HepG2 (cell line): Measurements from ENCODE around the gene FGFBP1. TPM values are rescaled to one million over a fixed set of nuclear protein-coding genes. Genes with fewer than 3 reads are reported as not detected.

Experiments used
- ATAC-seq: fragments of 200-7000 bp; cut with Tn5 transposase; 3 replicates; pipeline ENCODE4 v1.9.1; 2020; ENCODE audit warnings: mild to moderate bottlenecking, moderate library complexity
- BruUV-seq: library from RNA; stranded (reverse); fragments of 400-500 nt; replicated peaks from 2 replicates; lab custom pipeline; 2021; lab: Mats Ljungman, UMichigan
- CTCF ChIA-PET: fragments of 300-600 bp; formaldehyde crosslinking; extraction: SDS; loops from one replicate; lab custom pipeline; 2021; ENCODE audit warnings: low total read pairs, inconsistent platforms, low intra/inter-chr PET ratio; lab: Yijun Ruan, JAX
- POLR2A ChIA-PET: fragments of 350-600 bp; sonication (Branson Sonifier 250); formaldehyde crosslinking; loops from one replicate; lab custom pipeline; 2020; ENCODE audit warnings: antibody characterized with exemption, inconsistent platforms; lab: Yijun Ruan, JAX
- DNase-seq: peaks from one replicate; pipeline ENCODE4 v3.0.0-alpha.2; 2015; ENCODE audit warnings: low spot score
- FAIRE-seq: peaks from 3 replicates; lab custom pipeline; 2011; peaks lifted over from hg19 to GRCh38; lab: Jason Lieb, UNC
- H2AFZ ChIP-seq: one replicate; pipeline ENCODE4 v1.6.1; 2011; ENCODE audit warnings: low read length, inconsistent platforms
- H3K27ac ChIP-seq: fragments of 300-600 bp; 3 replicates; pipeline ENCODE4 v1.8.0; 2011; ENCODE audit warnings: mixed run types, mild to moderate bottlenecking, mixed read lengths, low read length, inconsistent platforms; ENCODE audit not compliant: insufficient read depth; ENCODE audit errors: extremely low read length
- H3K27me3 ChIP-seq, 2 experiments: fragments of 200-600 bp in 1 of 2; 2 replicates in 1 of 2; 3 replicates in 1 of 2; pipeline versions ENCODE4 v1.6.0 to v1.8.0; 2011; ENCODE audit warnings: low read length in 2 of 2, mild to moderate bottlenecking in 2 of 2, moderate library complexity in 2 of 2, inconsistent platforms in 1 of 2; ENCODE audit not compliant: insufficient read depth in 2 of 2, control insufficient read depth in 1 of 2
- H3K36me3 ChIP-seq, 2 experiments: fragments of 200-600 bp in 1 of 2; replicated peaks in 1 of 2; 2 replicates in 1 of 2; 3 replicates in 1 of 2; pipeline versions ENCODE4 v1.5.1 to v1.8.0; 2011; ENCODE audit warnings: low read length in 2 of 2, inconsistent platforms in 1 of 2; ENCODE audit not compliant: insufficient read depth in 2 of 2, control insufficient read depth in 1 of 2
- H3K4me1 ChIP-seq: 2 replicates; pipeline ENCODE4 v1.5.1; 2012; ENCODE audit warnings: low read length, inconsistent platforms; ENCODE audit not compliant: insufficient read depth
- H3K4me2 ChIP-seq: 2 replicates; pipeline ENCODE4 v1.6.0; 2011; ENCODE audit warnings: low read depth, low read length, inconsistent platforms
- H3K4me3 ChIP-seq, 3 experiments: fragments of 200-600 bp in 1 of 3; sonication (generic), shearing (Covaris generic) in 1 of 3; replicated peaks in 1 of 3; 2 replicates each; pipeline ENCODE4 v1.5.1; 2011 to 2016; ENCODE audit warnings: low read length in 3 of 3, inconsistent platforms in 2 of 3, low read depth in 2 of 3, mild to moderate bottlenecking in 2 of 3, control low read depth in 1 of 3, mixed read lengths in 1 of 3; ENCODE audit not compliant: insufficient read depth in 1 of 3
- H3K79me2 ChIP-seq: one replicate; pipeline ENCODE4 v1.6.1; 2011; ENCODE audit warnings: low read length, inconsistent platforms; ENCODE audit not compliant: insufficient read depth
- H3K9ac ChIP-seq: 2 replicates; pipeline ENCODE4 v1.6.0; 2011; ENCODE audit warnings: mild to moderate bottlenecking, low read depth, low read length, inconsistent platforms; ENCODE audit not compliant: insufficient read depth
- H3K9me3 ChIP-seq: 2 replicates; pipeline ENCODE4 v1.5.1; 2012; ENCODE audit warnings: mild to moderate bottlenecking, low read length
- H4K20me1 ChIP-seq: 2 replicates; pipeline ENCODE4 v1.6.0; 2011; ENCODE audit warnings: inconsistent platforms, mild to moderate bottlenecking, low read length, moderate library complexity; ENCODE audit not compliant: insufficient read depth
- CERS6 ChIP-seq: sonication (generic); formaldehyde crosslinking; IDR thresholded peaks from 2 replicates; pipeline ENCODE4 v1.5.0; 2020; ENCODE audit warnings: missing genetic modification reagents
- NAIF1 ChIP-seq: sonication (generic); formaldehyde crosslinking; IDR thresholded peaks from 2 replicates; pipeline ENCODE4 v1.5.0; 2020; ENCODE audit warnings: mild to moderate bottlenecking, missing genetic modification reagents, borderline replicate concordance
- NCOR1 ChIP-seq: fragments of 200-600 bp; sonication (generic); IDR thresholded peaks from 2 replicates; pipeline ENCODE4 v1.7.0; 2017; ENCODE audit warnings: antibody characterized with exemption, low read length, borderline replicate concordance
- NFE2 ChIP-seq: sonication (generic); formaldehyde crosslinking; IDR thresholded peaks from 2 replicates; pipeline ENCODE4 v1.4.0; 2020; ENCODE audit warnings: missing genetic modification reagents
- POLR2G ChIP-seq: fragments of 200-400 bp; formaldehyde crosslinking; IDR thresholded peaks from 2 replicates; pipeline ENCODE4 v1.6.1; 2018; ENCODE audit warnings: mild to moderate bottlenecking, low read depth, low read length, moderate library complexity
- RBM22 ChIP-seq: fragments of 200-400 bp; formaldehyde crosslinking; optimal IDR thresholded peaks from 2 replicates; pipeline ENCODE3; 2017; ENCODE audit warnings: mild to moderate bottlenecking, low read length, moderate library complexity
- SMAD1 ChIP-seq: sonication (generic); formaldehyde crosslinking; IDR thresholded peaks from 2 replicates; pipeline ENCODE4 v1.4.0; 2020; ENCODE audit warnings: missing genetic modification reagents, low read depth, mild to moderate bottlenecking, borderline replicate concordance
- SP1 ChIP-seq, 2 experiments: fragments of 450-650 bp in 1 of 2; sonication (generic) in 1 of 2; formaldehyde crosslinking in 1 of 2; IDR thresholded peaks; 2 replicates each; pipeline versions ENCODE4 v1.4.0 to v1.6.1; 2016 to 2020; ENCODE audit warnings: missing genetic modification reagents in 1 of 2
- SRSF1 ChIP-seq: fragments of 200-400 bp; formaldehyde crosslinking; optimal IDR thresholded peaks from 2 replicates; pipeline ENCODE3; 2017; ENCODE audit warnings: mild to moderate bottlenecking, low read depth, low read length, moderate library complexity
- TBX2 ChIP-seq: sonication (generic); formaldehyde crosslinking; IDR thresholded peaks from 2 replicates; pipeline ENCODE4 v1.5.0; 2020; ENCODE audit warnings: missing genetic modification reagents, mild to moderate bottlenecking, borderline replicate concordance
- TFDP1 ChIP-seq: IDR thresholded peaks from 2 replicates; pipeline ENCODE4 v1.6.1; 2016; ENCODE audit warnings: missing compliant biosample characterization, missing genetic modification reagents, borderline replicate concordance
- XRCC5 ChIP-seq: fragments of 200-400 bp; formaldehyde crosslinking; optimal IDR thresholded peaks from 2 replicates; pipeline ENCODE3; 2017; ENCODE audit warnings: mild to moderate bottlenecking, low read length
- ZBTB43 ChIP-seq: sonication (generic); formaldehyde crosslinking; conservative IDR thresholded peaks from 2 replicates; pipeline ENCODE4 v1.4.0; 2020; ENCODE audit warnings: missing genetic modification reagents
- ZNF768 ChIP-seq: sonication (generic); formaldehyde crosslinking; IDR thresholded peaks from 2 replicates; pipeline ENCODE4 v1.4.0; 2020; ENCODE audit warnings: missing genetic modification reagents
- ZNF780A ChIP-seq: sonication (generic); formaldehyde crosslinking; IDR thresholded peaks from 2 replicates; pipeline ENCODE4 v1.8.0; 2022; ENCODE audit warnings: mild to moderate bottlenecking, missing genetic modification reagents, moderate library complexity
- WGBS: methylation state at CpG from one replicate; pipeline ENCODE4 v1.1.6; 2017; ENCODE audit warnings: low lambda C conversion rate; 5-methylcytosine and 5-hydroxymethylcytosine counted together
- in situ Hi-C: cut with HindIII; loops from 2 replicates; pipeline ENCODE4 v1.10.0; 2017; ENCODE audit warnings: low pct_unique_long_range_greater_than_20kb; ENCODE audit not compliant: extremely low pct_ligation_motif_present
- intact Hi-C: fragments of 100-400 bp; cut with micrococcal nuclease; formaldehyde crosslinking; loops from one replicate; pipeline ENCODE4 v1.10.0; 2022; ENCODE audit not compliant: unreplicated experiment
- polyA plus RNA-seq, 8 experiments: library from polyadenylated mRNA; depleted of rRNA in 3 of 8; stranded (reverse) in 7 of 8; unstranded in 1 of 8; fragments of >200 nt; fragmentation: Illumina TruSeq in 4 of 8; extraction: Trizol in 4 of 8; gene quantifications; 2 replicates each; pipeline versions ENCODE4 v1.2.1 to v1.2.3, GENCODE V29; 2011 to 2016; ENCODE audit warnings: low read depth in 4 of 8, missing spikeins in 1 of 8, mixed read lengths in 1 of 8; ENCODE audit not compliant: insufficient read depth in 1 of 8
- total RNA-seq, 5 experiments: library from RNA; depleted of rRNA; stranded (reverse); fragments of >200 nt; fragmentation: Illumina TruSeq; extraction: Trizol; gene quantifications; 2 replicates each; pipeline ENCODE4 v1.2.3, GENCODE V29; 2016; ENCODE audit warnings: low read depth in 1 of 5
- TF ChIP-seq, protein P1 (sequence below): sonication (generic); formaldehyde crosslinking; IDR thresholded peaks from 2 replicates; pipeline ENCODE4 v1.9.0; 2021; ENCODE audit warnings: missing genetic modification reagents, borderline replicate concordance

Gene FGFBP1
- total and polyA plus RNA-seq, 2 of the 13 experiments (the other 11 are each of a cell fraction or from before 2014, with no cell fraction given): not detected

DNA sequence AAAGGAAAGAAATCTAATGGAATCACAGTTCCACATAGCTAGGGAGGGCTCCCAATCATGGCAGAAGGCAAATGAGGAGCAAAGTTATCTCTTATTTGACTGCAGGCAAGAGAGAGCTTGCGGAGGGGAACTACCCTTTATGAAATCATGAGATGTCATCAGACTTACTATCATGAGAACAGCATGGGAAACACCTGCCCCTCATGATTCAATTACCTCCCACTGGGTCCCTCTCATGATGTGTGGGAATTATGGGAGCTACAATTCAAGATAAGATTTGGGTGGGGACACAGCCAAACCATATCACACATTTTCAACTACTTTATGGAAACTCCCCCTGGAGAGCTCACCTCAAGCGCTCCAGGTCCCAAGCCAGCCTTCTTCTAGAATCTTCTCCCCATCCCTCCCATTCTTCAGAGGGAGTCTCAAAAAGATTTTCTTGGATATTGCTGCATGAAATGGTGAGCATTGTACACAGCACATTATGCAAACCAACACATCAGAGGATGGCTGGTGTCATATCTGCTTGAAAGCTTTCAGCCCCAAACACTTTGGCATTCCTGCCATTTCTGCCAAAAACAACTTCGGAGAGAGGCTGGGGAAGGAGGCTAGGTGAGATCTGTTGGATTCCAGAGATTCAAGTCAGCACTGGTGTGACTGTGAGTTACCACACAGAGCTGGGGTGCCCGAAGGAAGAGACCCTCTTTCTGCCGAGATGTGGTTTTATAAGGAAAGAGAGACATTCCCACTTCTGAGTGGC lies 6.9 kb downstream of the FGFBP1 start (continued):
- TF ChIP-seq SRSF1: no peak
- TF ChIP-seq, protein P1, sequence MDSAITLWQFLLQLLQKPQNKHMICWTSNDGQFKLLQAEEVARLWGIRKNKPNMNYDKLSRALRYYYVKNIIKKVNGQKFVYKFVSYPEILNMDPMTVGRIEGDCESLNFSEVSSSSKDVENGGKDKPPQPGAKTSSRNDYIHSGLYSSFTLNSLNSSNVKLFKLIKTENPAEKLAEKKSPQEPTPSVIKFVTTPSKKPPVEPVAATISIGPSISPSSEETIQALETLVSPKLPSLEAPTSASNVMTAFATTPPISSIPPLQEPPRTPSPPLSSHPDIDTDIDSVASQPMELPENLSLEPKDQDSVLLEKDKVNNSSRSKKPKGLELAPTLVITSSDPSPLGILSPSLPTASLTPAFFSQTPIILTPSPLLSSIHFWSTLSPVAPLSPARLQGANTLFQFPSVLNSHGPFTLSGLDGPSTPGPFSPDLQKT (CRISPR knock-in tag): no peak
- TF ChIP-seq ZBTB43 (CRISPR knock-in tag): no peak
- TF ChIP-seq NFE2: no peak

DNA sequence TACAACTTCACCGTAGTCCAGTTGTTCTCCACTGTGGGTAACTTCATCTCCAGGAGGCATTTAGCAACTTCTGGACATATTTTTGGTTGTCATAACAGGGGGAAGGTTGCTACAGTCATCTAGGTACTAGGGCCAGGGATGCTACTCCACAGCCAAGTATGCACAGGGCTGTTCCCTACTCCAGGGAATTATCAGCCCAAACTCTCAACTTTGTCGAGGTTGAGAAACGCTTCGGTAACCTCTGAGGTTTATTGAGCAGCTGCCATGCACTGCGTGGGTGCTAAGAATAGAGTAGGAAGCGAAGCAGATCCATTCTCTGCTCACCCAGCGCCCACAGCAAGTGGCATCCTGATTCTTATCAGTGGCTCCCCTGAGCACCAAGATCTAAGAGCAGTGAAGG lies 8.2 kb downstream of the FGFBP1 start:
- WGBS: 2% methylated on average over 7 of the region's 7 CpGs
- CTCF ChIA-PET: no interaction called here
- POLR2A ChIA-PET: no interaction called here

More for the DNA sequence above, 8.2 kb downstream of the FGFBP1 start:
- Histone ChIP-seq H4K20me1 (no peaks in the 10 kb centered on the region), H3K79me2 (no peaks in the 10 kb centered on the region), H3K4me1 (no peaks in the 10 kb centered on the region), H3K9ac (no peak overlapping the region), H2AFZ (no peak overlapping the region), H3K27me3 (peaks cover 3 to 29% of the 10 kb centered on the region in 2 experiments; a peak in 3 of 5 replicates), H3K27ac (no peak overlapping the region), H3K36me3 (no peaks in the 10 kb centered on the region), H3K4me3 (no peak overlapping the region), H3K9me3 (no peaks in the 10 kb centered on the region), H3K4me2 (no peak overlapping the region)
- no peak for FAIRE-seq
- in situ Hi-C loops (no loop called here), intact Hi-C loops (no loop called here)
- TF ChIP-seq TFDP1: no peak
- TF ChIP-seq CERS6: no peak
- TF ChIP-seq NAIF1 (CRISPR knock-in tag): no peak
- no peak for TF ChIP-seq SP1 (IDR thresholded peaks at IDR 0.05)
- TF ChIP-seq SP1 (CRISPR knock-in tag; IDR thresholded peaks at IDR 0.05): no peak
- TF ChIP-seq NCOR1: no peak
- TF ChIP-seq XRCC5: no peak
- no peak for TF ChIP-seq TBX2
- TF ChIP-seq POLR2G: no peak
- no peak for TF ChIP-seq SMAD1
- no peak for TF ChIP-seq ZNF780A (CRISPR knock-in tag)
- no peak for TF ChIP-seq ZNF768
- no peak for TF ChIP-seq RBM22
- no peak for DNase-seq
- no TSS peak for BruUV-seq
- no peak for ATAC-seq
